ENCODE results near the gene DNAJC5. TPM values are rescaled to one million over a fixed set of nuclear protein-coding genes. Genes with fewer than 3 reads are reported as not detected.

Gene DNAJC5
- total and polyA plus RNA-seq, 9 of the 15 experiments (the other 6 are each of a cell fraction or from before 2014, with no cell fraction given) = 0.95 to 42.8 (median 23.4) TPM

GRCh38 chr20:63941282-63942081, 46.6 kb downstream of the DNAJC5 start (continued):
- TF ChIP-seq CHD4 (IDR thresholded peaks at IDR 0.05; ENCODE audit: insufficient read depth, insufficient replicate concordance, low read depth, low read length, poor library complexity, severe bottlenecking) (no peak), BRCA1 (IDR thresholded peaks at IDR 0.05) (no peak), BRCA1 (CRISPR knock-in tag; IDR thresholded peaks at IDR 0.05) (no peak)

- peak; percentile 67 for ATAC-seq
- H3K4me3 ChIP-seq = no peak overlapping the region
- H3K9me1 ChIP-seq (ENCODE audit: control insufficient read depth, insufficient read depth, low read length) = peaks cover 5% of the 10 kb centered on the region
- H3K4me1 ChIP-seq (replicated peaks in 1 of 2; ENCODE audit: control insufficient read depth in 2 of 2, insufficient read depth in 2 of 2, low read length in 2 of 2) = peaks cover 8 to 78% of the 10 kb centered on the region in 2 experiments; a peak in 3 of 5 replicates
- peaks cover 30% of the 10 kb centered on the region for H3K79me2 ChIP-seq (ENCODE audit: control insufficient read depth, insufficient read depth, low read length)
- ChIA-PET POLR2A (no interaction called here), CTCF (ENCODE audit: low intra/inter-chr PET ratio) (no interaction called here)
- peak overlapping the region in 1 of 2 experiments; percentile 85; a peak in 2 of 4 replicates for H3K9ac ChIP-seq (ENCODE audit: insufficient read depth in 1 of 2, low read depth in 2 of 2, low read length in 2 of 2)
- BruUV-seq (replicated peaks) = no TSS peak
- WGBS (ENCODE audit: insufficient coverage, low coverage, missing lambda C conversion rate) = 42% methylated on average over 21 of the region's 30 CpGs
- H4K20me1 ChIP-seq (replicated peaks; ENCODE audit: control insufficient read depth, insufficient read depth, low read length) = peaks cover 32% of the 10 kb centered on the region
- H2AFZ ChIP-seq (ENCODE audit: low read depth, low read length) = no peak overlapping the region
- no peaks in the 10 kb centered on the region for H3K27me3 ChIP-seq (ENCODE audit: control insufficient read depth in 2 of 2, insufficient read depth in 2 of 2, low read length in 2 of 2)
- in situ Hi-C loops (cut with MboI) (no loop called here), intact Hi-C loops (cut with micrococcal nuclease) (no loop called here)
- peaks cover 76% of the 10 kb centered on the region; the same call in 2 of the 3 replicates for H3K36me3 ChIP-seq (ENCODE audit: control insufficient read depth, insufficient read depth, low read length)
- no peaks in the 10 kb centered on the region; the same call in 1 of the 2 replicates for H3K9me3 ChIP-seq (replicated peaks; ENCODE audit: control insufficient read depth, insufficient read depth, low read depth, low read length)
- peak; percentile 77 to 87 (median 80) for DNase-seq (ENCODE audit: extremely low read depth in 1 of 4, low spot score in 3 of 4)
- H3K27ac ChIP-seq (ENCODE audit: extremely low read depth, low read depth, low read length) = peak overlapping the region; percentile 37
- peak; percentile 96 for FAIRE-seq
- peak overlapping the region; percentile 70 for H3K4me2 ChIP-seq (ENCODE audit: insufficient read depth, low read length)
- TF ChIP-seq PTBP1 (IDR thresholded peaks at IDR 0.05; ENCODE audit: low read depth, low read length) (no peak), HDAC1 (IDR thresholded peaks at IDR 0.05) (peak in 1 of 2 experiments; percentile 38; a peak in 1 of 4 replicates), SAFB (IDR thresholded peaks at IDR 0.05; ENCODE audit: borderline replicate concordance, low read depth, low read length) (no peak), ZNF717 (CRISPR knock-in tag; IDR thresholded peaks at IDR 0.05) (no peak), VEZF1 (CRISPR knock-in tag; IDR thresholded peaks at IDR 0.05) (peak; percentile 70), HDGF (IDR thresholded peaks at IDR 0.05) (peak; percentile 73; the same call in 1 of the 2 replicates), GABPA (tag; conservative IDR thresholded peaks at IDR 0.05; ENCODE audit: low read depth) (peak; percentile 89), ZNF740 (CRISPR knock-in tag; IDR thresholded peaks at IDR 0.05) (no peak), ZNF740 (tag; IDR thresholded peaks at IDR 0.05) (no peak), THAP12 (CRISPR knock-in tag; IDR thresholded peaks at IDR 0.05) (0 out of 2 replicates have a peak, but pooled peaks have one; percentile 17), EZH2 (IDR thresholded peaks at IDR 0.05; ENCODE audit: borderline replicate concordance, low read depth, low read length) (no peak), ZC3H4 (CRISPR knock-in tag; IDR thresholded peaks at IDR 0.05; ENCODE audit: borderline replicate concordance) (no peak)
These were observed 47.5 kb downstream of the DNAJC5 start for GRCh38 chr20:63942250-63942951.
